Fibroblast of the aortic adventitia (primary cell): ENCODE measurements around the gene TSHZ3. TPM values are rescaled to one million over a fixed set of nuclear protein-coding genes. Genes with fewer than 3 reads are reported as not detected.

Experiments used
- DNase-seq: peaks from one replicate; pipeline ENCODE4 v3.0.0-alpha.2; 2010; ENCODE audit warnings: low read depth
- H3K4me3 ChIP-seq: 2 replicates; pipeline ENCODE4 v1.5.1; 2011; ENCODE audit warnings: low read depth, mild to moderate bottlenecking, control low read depth, low read length, moderate library complexity
- CTCF ChIP-seq: IDR thresholded peaks from 2 replicates; pipeline ENCODE4 v1.5.1; 2011; ENCODE audit warnings: mild to moderate bottlenecking, low read length, control low read depth, inconsistent platforms; ENCODE audit not compliant: insufficient read depth
- total RNA-seq: library from RNA; depleted of rRNA; stranded (reverse); fragments of >200 nt; gene quantifications from 2 replicates; pipeline ENCODE4 v1.2.3, GENCODE V29; 2012; ENCODE audit warnings: low replicate concordance

Gene TSHZ3
- total RNA-seq, 1 donor: 14.0 TPM

GRCh38 chr19:31307071-31307669 is 42.1 kb downstream of the TSHZ3 start:
- no peak for DNase-seq
- TF ChIP-seq CTCF: no peak
- H3K4me3 ChIP-seq: no peak overlapping the region

- no peak overlapping the region for H3K4me3 ChIP-seq
- no peak for DNase-seq
- no peak for TF ChIP-seq CTCF
Measured at GRCh38 chr19:31306006-31306753, 43.1 kb downstream of the TSHZ3 start.

GRCh38 chr19:31304831-31305312 is 44.4 kb downstream of the TSHZ3 start:
- no peak for DNase-seq

GRCh38 chr19:31303262-31303815 is 45.9 kb downstream of the TSHZ3 start:
- no peak for TF ChIP-seq CTCF
- no peak for DNase-seq
- no peak overlapping the region for H3K4me3 ChIP-seq

More at GRCh38 chr19:31304831-31305312, 44.4 kb downstream of the TSHZ3 start:
- H3K4me3 ChIP-seq: no peak overlapping the region
- TF ChIP-seq CTCF: no peak

- DNase-seq: no peak
- no peak for TF ChIP-seq CTCF
- H3K4me3 ChIP-seq: no peak overlapping the region
Measured at GRCh38 chr19:31301306-31301980, 47.8 kb downstream of the TSHZ3 start.

GRCh38 chr19:31300422-31300821 is 48.8 kb downstream of the TSHZ3 start:
- TF ChIP-seq CTCF: no peak
- DNase-seq: no peak
- H3K4me3 ChIP-seq: no peak overlapping the region
